MCF 10A (cell line): ENCODE results near the gene SURF1. TPM values are rescaled to one million over a fixed set of nuclear protein-coding genes. Genes with fewer than 3 reads are reported as not detected.

ENCODE experiments used
- BruUV-seq: library from RNA; stranded (reverse); fragments of 400-500 nt; replicated peaks from 2 replicates; lab custom pipeline; 2021; lab: Mats Ljungman, UMichigan
- CTCF ChIA-PET: fragments of 300-600 bp; sonication (Branson Sonifier 250); formaldehyde crosslinking; extraction: SDS; loops from one replicate; lab custom pipeline; 2021; ENCODE audit warnings: antibody characterized with exemption, inconsistent platforms; lab: Yijun Ruan, JAX
- POLR2A ChIA-PET: fragments of 300-600, 350-650 bp; sonication (Branson Sonifier 250); formaldehyde crosslinking; extraction: SDS; loops from one replicate; lab custom pipeline; 2020; ENCODE audit warnings: antibody characterized with exemption, inconsistent platforms; lab: Yijun Ruan, JAX
- DNase-seq: peaks from one replicate; pipeline ENCODE4 v3.0.0-alpha.2; 2018; ENCODE audit not compliant: unreplicated experiment
- H3K27ac Mint-ChIP-seq: one replicate; pipeline ENCODE4 v1.8.0; 2022; ENCODE audit warnings: mild to moderate bottlenecking, low read depth, mixed read lengths; ENCODE audit not compliant: unreplicated experiment
- H3K27me3 Mint-ChIP-seq: one replicate; pipeline ENCODE4 v1.8.0; 2022; ENCODE audit warnings: mixed read lengths; ENCODE audit not compliant: insufficient read depth, unreplicated experiment
- H3K36me3 Mint-ChIP-seq: one replicate; pipeline ENCODE4 v1.8.0; 2022; ENCODE audit warnings: mild to moderate bottlenecking, moderate library complexity, mixed read lengths; ENCODE audit not compliant: insufficient read depth, unreplicated experiment
- H3K4me1 Mint-ChIP-seq: one replicate; pipeline ENCODE4 v1.8.0; 2022; ENCODE audit warnings: mixed read lengths; ENCODE audit not compliant: insufficient read depth, unreplicated experiment
- H3K4me3 Mint-ChIP-seq: one replicate; pipeline ENCODE4 v1.8.0; 2022; ENCODE audit warnings: mild to moderate bottlenecking, moderate library complexity, mixed read lengths; ENCODE audit not compliant: unreplicated experiment
- H3K9me3 Mint-ChIP-seq: one replicate; pipeline ENCODE4 v1.8.0; 2022; ENCODE audit warnings: mixed read lengths; ENCODE audit not compliant: unreplicated experiment
- CTCF ChIP-seq: fragments of 200-600 bp; IDR thresholded peaks from one replicate; pipeline ENCODE4 v1.8.0; 2022; ENCODE audit warnings: antibody characterized with exemption, mild to moderate bottlenecking; ENCODE audit not compliant: unreplicated experiment
- intact Hi-C: fragments of 100-400 bp; cut with micrococcal nuclease; formaldehyde crosslinking; loops from 2 replicates; pipeline ENCODE4 v1.14.1; 2022
- total RNA-seq: library from RNA; stranded (reverse); gene quantifications from 2 replicates; pipeline ENCODE4 v1.2.3, GENCODE V29; 2022

SURF1 gene
- total RNA-seq, 1 experiment from 2014 or later = 31.2 TPM

- H3K27me3 Mint-ChIP-seq = no peaks in the 10 kb centered on the region
- no TSS peak for BruUV-seq
- ChIA-PET POLR2A (no interaction called here), CTCF (interaction anchor here (0.9 to 1.3 kb wide), 3 partner anchors 15 to 203 kb away, joined by 3 read pairs; no protein-coding TSS in a partner anchor)
- no peaks in the 10 kb centered on the region for H3K9me3 Mint-ChIP-seq
- H3K36me3 Mint-ChIP-seq = no peaks in the 10 kb centered on the region
- H3K4me1 Mint-ChIP-seq = no peaks in the 10 kb centered on the region
- intact Hi-C loops = no loop called here
- no peak for DNase-seq
- TF ChIP-seq CTCF = no peak
- H3K4me3 Mint-ChIP-seq = no peak overlapping the region
- H3K27ac Mint-ChIP-seq = no peak overlapping the region
Observed at GRCh38 chr9:133389025-133389557, 32.8 kb upstream of the SURF1 start.

GRCh38 chr9:133387680-133388079 lies 31.4 kb upstream of the SURF1 start:
- BruUV-seq = no TSS peak
- TF ChIP-seq CTCF = no peak
- Mint-ChIP-seq H3K36me3 (no peaks in the 10 kb centered on the region), H3K4me1 (no peaks in the 10 kb centered on the region), H3K27me3 (no peaks in the 10 kb centered on the region), H3K27ac (no peak overlapping the region), H3K4me3 (no peak overlapping the region), H3K9me3 (no peaks in the 10 kb centered on the region)
- ChIA-PET CTCF (no interaction called here), POLR2A (interaction anchor here (0.8 kb wide), 1 partner anchor 8 kb away, joined by 4 read pairs; no protein-coding TSS in a partner anchor)
- intact Hi-C loops = no loop called here
- DNase-seq = no peak

- no peaks in the 10 kb centered on the region for H3K4me1 Mint-ChIP-seq
- no peak overlapping the region for H3K4me3 Mint-ChIP-seq
- no peak for DNase-seq
- no peak for TF ChIP-seq CTCF
- no peaks in the 10 kb centered on the region for H3K27me3 Mint-ChIP-seq
- H3K36me3 Mint-ChIP-seq = no peaks in the 10 kb centered on the region
- no peaks in the 10 kb centered on the region for H3K9me3 Mint-ChIP-seq
- no TSS peak for BruUV-seq
- POLR2A ChIA-PET = interaction anchor here (0.7 kb wide), 1 partner anchor 10 kb away, joined by 3 read pairs; the partner anchor contains the start of gene STKLD1
- no peak overlapping the region for H3K27ac Mint-ChIP-seq
- CTCF ChIA-PET = interaction anchor here (0.6 to 2.1 kb wide), 2 partner anchors 200 to 1825 kb away, joined by 3 to 7 read pairs; no protein-coding TSS in a partner anchor
- intact Hi-C loops = no loop called here
Observed at GRCh38 chr9:133386338-133386737, 30.1 kb upstream of the SURF1 start.

- Mint-ChIP-seq H3K9me3 (no peaks in the 10 kb centered on the region), H3K27me3 (no peaks in the 10 kb centered on the region), H3K4me1 (no peaks in the 10 kb centered on the region), H3K4me3 (no peak overlapping the region), H3K36me3 (no peaks in the 10 kb centered on the region), H3K27ac (no peak overlapping the region)
- ChIA-PET CTCF (interaction anchor here (2.1 kb wide), 1 partner anchor 199 kb away, joined by 7 read pairs; no protein-coding TSS in a partner anchor), POLR2A (no interaction called here)
- no peak for DNase-seq
- no peak for TF ChIP-seq CTCF
- intact Hi-C loops = no loop called here
- BruUV-seq = no TSS peak
Observed at GRCh38 chr9:133385452-133385851, 29.2 kb upstream of the SURF1 start.
